KBM-7 (cell line): ENCODE data around the gene CPB1.

ENCODE experiments used
- DNase-seq: peaks from one replicate; pipeline ENCODE4 v3.0.0-alpha.2; 2015
- in situ Hi-C: fragments of 300-500 bp; cut with MboI; formaldehyde crosslinking; loops from 2 replicates; pipeline ENCODE4 v1.14.3; 2020; ENCODE audit warnings: low sequenced_read_pairs, low pct_unique_long_range_greater_than_20kb, mixed read lengths

CPB1 gene

GRCh38 chr3:148825476-148825875 lies 2.1 kb upstream of the CPB1 start:
- in situ Hi-C loops: no loop called here
- no peak for DNase-seq

- DNase-seq: no peak
- in situ Hi-C loops: no loop called here
Measured at GRCh38 chr3:148828136-148828690, 602 bp downstream of the CPB1 start.

- in situ Hi-C loops: no loop called here
- no peak for DNase-seq
Measured at GRCh38 chr3:148829926-148830325, 2.3 kb downstream of the CPB1 start.

- in situ Hi-C loops: no loop called here
- DNase-seq: no peak
Measured at GRCh38 chr3:148833223-148833622, 5.6 kb downstream of the CPB1 start.

- in situ Hi-C loops: no loop called here
- no peak for DNase-seq
Measured at GRCh38 chr3:148839805-148840204, 12.2 kb downstream of the CPB1 start.

- no peak for DNase-seq
- in situ Hi-C loops: no loop called here
Measured at GRCh38 chr3:148840451-148840850, 12.8 kb downstream of the CPB1 start.

GRCh38 chr3:148845756-148846395 lies 18.3 kb downstream of the CPB1 start:
- DNase-seq: no peak
- in situ Hi-C loops: no loop called here

- in situ Hi-C loops: no loop called here
- no peak for DNase-seq
Measured at GRCh38 chr3:148847351-148847750, 19.7 kb downstream of the CPB1 start.

GRCh38 chr3:148848410-148848809 lies 20.8 kb downstream of the CPB1 start:
- DNase-seq: no peak
- in situ Hi-C loops: no loop called here

- in situ Hi-C loops: no loop called here
- no peak for DNase-seq
Measured at GRCh38 chr3:148852271-148852992, 24.8 kb downstream of the CPB1 start.

GRCh38 chr3:148853076-148853475 lies 25.5 kb downstream of the CPB1 start:
- no peak for DNase-seq
- in situ Hi-C loops: no loop called here

GRCh38 chr3:148854061-148854460 lies 26.4 kb downstream of the CPB1 start:
- in situ Hi-C loops: no loop called here

GRCh38 chr3:148856384-148856783 lies 28.8 kb downstream of the CPB1 start:
- in situ Hi-C loops: no loop called here
- no peak for DNase-seq

More at GRCh38 chr3:148854061-148854460, 26.4 kb downstream of the CPB1 start:
- DNase-seq: no peak

- in situ Hi-C loops: no loop called here
- no peak for DNase-seq
Measured at GRCh38 chr3:148857316-148857715, 29.7 kb downstream of the CPB1 start.

- peak; percentile 42 for DNase-seq
Measured at GRCh38 chr3:148861277-148861869, 33.8 kb downstream of the CPB1 start.

GRCh38 chr3:148863297-148863696 lies 35.7 kb downstream of the CPB1 start:
- in situ Hi-C loops: no loop called here

More at GRCh38 chr3:148861277-148861869, 33.8 kb downstream of the CPB1 start:
- in situ Hi-C loops: no loop called here

GRCh38 chr3:148863814-148864213 lies 36.2 kb downstream of the CPB1 start:
- DNase-seq: no peak
- in situ Hi-C loops: no loop called here

More at GRCh38 chr3:148863297-148863696, 35.7 kb downstream of the CPB1 start:
- no peak for DNase-seq

GRCh38 chr3:148865049-148865448 lies 37.4 kb downstream of the CPB1 start, which contains the start of gene CPA3:
Gene CPA3, plus strand, starts transcription at chr3:148865296. Its CDS starts 12 bp downstream, at chr3:148865308.
- DNase-seq: peak; percentile 47
- in situ Hi-C loops: no loop called here

GRCh38 chr3:148866261-148866660 lies 38.6 kb downstream of the CPB1 start:
- in situ Hi-C loops: no loop called here
- no peak for DNase-seq
